CD4-positive, alpha-beta T cell (primary cell): ENCODE data around the gene OR6X1. TPM values are rescaled to one million over a fixed set of nuclear protein-coding genes. Genes with fewer than 3 reads are reported as not detected.

Source experiments
- ATAC-seq: fragments of 200-7000 bp; cut with Tn5 transposase; one replicate; pipeline ENCODE4 v1.10.0; 2022; ENCODE audit warnings: mild to moderate bottlenecking; ENCODE audit not compliant: poor library complexity
- CTCF ChIA-PET: fragments of 350-600 bp; sonication (Branson Sonifier 250); formaldehyde crosslinking; loops from one replicate; lab custom pipeline; 2021; ENCODE audit warnings: antibody characterized with exemption, inconsistent platforms; lab: Charles Lee
- POLR2A ChIA-PET: fragments of 350-600 bp; sonication (Branson Sonifier 250); formaldehyde crosslinking; loops from one replicate; lab custom pipeline; 2021; ENCODE audit warnings: antibody characterized with exemption, inconsistent platforms; lab: Charles Lee
- DNase-seq, 14 experiments: peaks; one replicate each; pipeline ENCODE4 v3.0.0-alpha.2; 2013 to 2020; ENCODE audit warnings: mixed read lengths in 2 of 14
- H3K27ac ChIP-seq, 2 donors: one replicate each; pipeline versions ENCODE4 v1.5.1 to v1.7.0; 2013; ENCODE audit warnings: low read length in 2 of 2, low read depth in 1 of 2, mild to moderate bottlenecking in 1 of 2
- H3K27me3 ChIP-seq, 2 experiments: 1 replicate in 1 of 2; 2 replicates in 1 of 2; pipeline versions ENCODE4 v1.6.1 to v1.7.0; 2013; ENCODE audit warnings: low read length in 2 of 2, control low read depth in 1 of 2, mild to moderate bottlenecking in 1 of 2, moderate library complexity in 1 of 2; ENCODE audit not compliant: insufficient read depth in 2 of 2, control insufficient read depth in 1 of 2
- H3K36me3 ChIP-seq: one replicate; pipeline ENCODE4 v1.6.1; 2013; ENCODE audit warnings: low read length, control low read depth; ENCODE audit not compliant: insufficient read depth
- H3K4me1 ChIP-seq: one replicate; pipeline ENCODE4 v1.6.1; 2013; ENCODE audit warnings: low read length, control low read depth; ENCODE audit not compliant: insufficient read depth
- H3K4me3 ChIP-seq: one replicate; pipeline ENCODE4 v1.5.1; 2013; ENCODE audit warnings: mild to moderate bottlenecking, low read length, moderate library complexity
- H3K9me3 ChIP-seq, 2 experiments: 1 replicate in 1 of 2; 2 replicates in 1 of 2; pipeline versions ENCODE4 v1.6.1 to v1.7.0; 2013; ENCODE audit warnings: low read length in 2 of 2, mild to moderate bottlenecking in 2 of 2, control low read depth in 1 of 2, moderate library complexity in 1 of 2; ENCODE audit not compliant: control insufficient read depth in 1 of 2, insufficient read depth in 1 of 2
- H3K27ac Mint-ChIP-seq: one replicate; pipeline ENCODE4 v1.8.0; 2020; ENCODE audit warnings: mixed read lengths
- H3K27me3 Mint-ChIP-seq: one replicate; pipeline ENCODE4 v1.8.0; 2021; ENCODE audit warnings: mixed read lengths
- H3K36me3 Mint-ChIP-seq: one replicate; pipeline ENCODE4 v1.8.0; 2021; ENCODE audit warnings: low read depth, mixed read lengths
- H3K4me1 Mint-ChIP-seq: one replicate; pipeline ENCODE4 v1.8.0; 2021; ENCODE audit warnings: low read depth, mixed read lengths
- H3K4me3 Mint-ChIP-seq: one replicate; pipeline ENCODE4 v1.8.0; 2020; ENCODE audit warnings: mild to moderate bottlenecking, mixed read lengths
- H3K9me3 Mint-ChIP-seq: one replicate; pipeline ENCODE4 v1.8.0; 2020; ENCODE audit warnings: mixed read lengths
- CTCF ChIP-seq: fragments of 200-600 bp; IDR thresholded peaks from one replicate; pipeline ENCODE4 v1.8.0; 2022; ENCODE audit warnings: antibody characterized with exemption, mild to moderate bottlenecking
- intact Hi-C, 2 experiments: fragments of 100-400 bp; cut with DNase I in 1 of 2; cut with micrococcal nuclease in 1 of 2; formaldehyde crosslinking; loops; one replicate each; pipeline versions ENCODE4 v1.15.1 to v1.9.0; 2023 to 2025; cut with DNase I, micrococcal nuclease
- total RNA-seq, 174 experiments: library from RNA in 2 of 174; stranded (reverse) in 2 of 174; gene quantifications; one replicate each; pipeline ENCODE4 v1.2.3 and lab custom pipeline; 2021 to 2026

OR6X1 gene
- total RNA-seq, 2 experiments from 2014 or later, result not detected

DNA sequence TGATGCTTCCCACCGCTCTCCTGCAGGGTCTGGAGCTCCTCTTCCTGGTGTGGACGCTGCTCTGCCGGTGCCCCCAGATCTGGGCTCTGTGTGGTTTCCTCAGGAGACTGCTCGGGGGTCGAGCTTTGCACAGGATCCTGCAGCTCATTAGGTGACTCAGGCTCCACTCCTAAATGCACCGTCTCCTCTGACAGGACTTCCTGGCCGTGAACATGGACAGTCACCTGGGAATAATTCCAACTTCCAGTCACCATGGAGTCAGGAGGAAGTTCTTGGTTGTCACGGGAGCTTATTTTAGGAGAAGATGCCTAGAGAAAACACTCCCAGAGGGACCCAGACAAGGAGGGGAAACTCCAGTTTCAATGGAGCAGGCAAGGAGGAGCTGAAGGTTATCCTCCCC, 24.7 kb downstream of the OR6X1 start:
- intact Hi-C loops, result no loop called here
- H3K36me3 ChIP-seq, result peaks cover 73% of the 10 kb centered on the region
- Mint-ChIP-seq H3K4me3 (no peak overlapping the region), H3K36me3 (peaks cover 10% of the 10 kb centered on the region), H3K9me3 (peaks cover 4% of the 10 kb centered on the region), H3K27me3 (no peaks in the 10 kb centered on the region), H3K27ac (no peak overlapping the region), H3K4me1 (no peaks in the 10 kb centered on the region)
- ATAC-seq, result no peak
- no peak for TF ChIP-seq CTCF
- no peaks in the 10 kb centered on the region for H3K4me1 ChIP-seq
- no peak overlapping the region for H3K27ac ChIP-seq
- no peak for DNase-seq
- ChIA-PET POLR2A (no interaction called here), CTCF (no interaction called here)
- peaks cover 7 to 17% of the 10 kb centered on the region in 2 experiments for H3K9me3 ChIP-seq
- no peaks in the 10 kb centered on the region for H3K27me3 ChIP-seq
- no peak overlapping the region for H3K4me3 ChIP-seq

GRCh38 chr11:123725995-123726655, 28.2 kb downstream of the OR6X1 start:
- H3K4me3 ChIP-seq, result no peak overlapping the region
- Mint-ChIP-seq H3K4me3 (no peak overlapping the region), H3K4me1 (no peaks in the 10 kb centered on the region), H3K27ac (no peak overlapping the region), H3K36me3 (no peaks in the 10 kb centered on the region), H3K27me3 (no peaks in the 10 kb centered on the region), H3K9me3 (peaks cover 4% of the 10 kb centered on the region)
- no peak overlapping the region for H3K27ac ChIP-seq
- DNase-seq, result no peak
- H3K9me3 ChIP-seq, result peaks cover 7 to 17% of the 10 kb centered on the region in 2 experiments
- ATAC-seq, result no peak
- CTCF ChIA-PET, result no interaction called here
- intact Hi-C loops, result no loop called here
- POLR2A ChIA-PET, result no interaction called here
- H3K36me3 ChIP-seq, result peaks cover 65% of the 10 kb centered on the region
- no peaks in the 10 kb centered on the region for H3K27me3 ChIP-seq
- no peak for TF ChIP-seq CTCF
- no peaks in the 10 kb centered on the region for H3K4me1 ChIP-seq

- Histone ChIP-seq H3K9me3 (no peaks in the 10 kb centered on the region), H3K36me3 (peaks cover 2% of the 10 kb centered on the region), H3K4me1 (no peaks in the 10 kb centered on the region), H3K4me3 (no peak overlapping the region), H3K27me3 (peaks cover 0 to 7% of the 10 kb centered on the region in 2 experiments), H3K27ac (no peak overlapping the region)
- ATAC-seq, result no peak
- DNase-seq, result no peak
- Mint-ChIP-seq H3K9me3 (no peaks in the 10 kb centered on the region), H3K27me3 (peaks cover 24% of the 10 kb centered on the region), H3K36me3 (no peaks in the 10 kb centered on the region), H3K4me1 (no peaks in the 10 kb centered on the region), H3K4me3 (no peak overlapping the region), H3K27ac (no peak overlapping the region)
- ChIA-PET POLR2A (no interaction called here), CTCF (interaction anchor here (1.1 kb wide), 1 partner anchor 8 kb away, joined by 6 read pairs; no protein-coding TSS in a partner anchor)
- TF ChIP-seq CTCF, result no peak
- intact Hi-C loops, result no loop called here
Observed at GRCh38 chr11:123719452-123719851, 34.9 kb downstream of the OR6X1 start.
